Neural progenitor cell (in vitro differentiated cells): ENCODE results near the gene CCDC70. TPM values are rescaled to one million over a fixed set of nuclear protein-coding genes. Genes with fewer than 3 reads are reported as not detected.

Source experiments
- DNase-seq: peaks from one replicate; pipeline ENCODE4 v3.0.0-alpha.2; 2016; ENCODE audit warnings: low spot score
- H2AFZ ChIP-seq: fragments of 200-600 bp; sonication (generic); replicated peaks from 2 replicates; pipeline ENCODE4 v1.6.1; 2016; ENCODE audit warnings: antibody characterized with exemption
- H3F3A ChIP-seq: fragments of 200-600 bp; sonication (generic); 2 replicates; pipeline ENCODE4 v1.6.1; 2016; ENCODE audit warnings: antibody characterized with exemption, low read depth
- H3K27ac ChIP-seq: fragments of 200-600 bp; sonication (generic); 2 replicates; pipeline ENCODE4 v1.5.1; 2016; ENCODE audit warnings: mild to moderate bottlenecking
- H3K27me3 ChIP-seq: fragments of 200-600 bp; sonication (generic); 2 replicates; pipeline ENCODE4 v1.6.1; 2016; ENCODE audit warnings: mild to moderate bottlenecking, moderate library complexity
- H3K36me3 ChIP-seq: fragments of 200-600 bp; sonication (generic); 2 replicates; pipeline ENCODE4 v1.5.1; 2016
- H3K4me1 ChIP-seq: fragments of 200-600 bp; sonication (generic); 2 replicates; pipeline ENCODE4 v1.6.1; 2016; ENCODE audit warnings: mixed run types
- H3K4me2 ChIP-seq: fragments of 200-600 bp; sonication (generic); 2 replicates; pipeline ENCODE4 v1.6.1; 2016
- H3K4me3 ChIP-seq: fragments of 200-600 bp; sonication (generic); 2 replicates; pipeline ENCODE4 v1.5.1; 2016
- H3K79me2 ChIP-seq: fragments of 200-600 bp; sonication (generic); 2 replicates; pipeline ENCODE4 v1.6.1; 2016; ENCODE audit warnings: low read depth
- H3K9ac ChIP-seq: fragments of 200-600 bp; sonication (generic); 2 replicates; pipeline ENCODE4 v1.6.1; 2016
- H3K9me3 ChIP-seq: fragments of 200-600 bp; sonication (generic); 2 replicates; pipeline ENCODE4 v1.5.1; 2016; ENCODE audit warnings: low read depth
- H4K20me1 ChIP-seq: fragments of 200-600 bp; sonication (generic); 2 replicates; pipeline ENCODE4 v1.6.1; 2016; ENCODE audit warnings: low read depth
- H3K27ac Mint-ChIP-seq: 3 replicates; pipeline ENCODE4 v1.8.0; 2021; ENCODE audit warnings: mixed read lengths
- H3K27me3 Mint-ChIP-seq: 2 replicates; pipeline ENCODE4 v1.8.0; 2022; ENCODE audit warnings: low read depth, mild to moderate bottlenecking, inconsistent platforms, moderate library complexity, mixed read lengths; ENCODE audit not compliant: insufficient read depth
- H3K36me3 Mint-ChIP-seq: 3 replicates; pipeline ENCODE4 v1.8.0; 2021; ENCODE audit warnings: mixed read lengths
- H3K4me1 Mint-ChIP-seq: 3 replicates; pipeline ENCODE4 v1.8.0; 2021; ENCODE audit warnings: mixed read lengths
- H3K4me3 Mint-ChIP-seq: 3 replicates; pipeline ENCODE4 v1.8.0; 2021; ENCODE audit warnings: mild to moderate bottlenecking, moderate library complexity, mixed read lengths
- H3K9me3 Mint-ChIP-seq: 3 replicates; pipeline ENCODE4 v1.8.0; 2020; ENCODE audit warnings: mixed read lengths
- CTCF ChIP-seq: fragments of 200-600 bp; sonication (generic); IDR thresholded peaks from 2 replicates; pipeline ENCODE4 v1.5.1; 2017; ENCODE audit warnings: antibody characterized with exemption, mild to moderate bottlenecking
- EZH2 ChIP-seq: fragments of 200-600 bp; sonication (generic); IDR thresholded peaks from 2 replicates; pipeline ENCODE4 v1.6.1; 2017; ENCODE audit warnings: antibody characterized with exemption, mild to moderate bottlenecking, moderate library complexity
- EZH2phosphoT487 ChIP-seq: fragments of 200-600 bp; sonication (generic); IDR thresholded peaks from 2 replicates; pipeline ENCODE4 v1.6.1; 2017; ENCODE audit warnings: antibody characterized with exemption
- total RNA-seq: library from RNA; depleted of rRNA; stranded (reverse); fragments of >200 nt; gene quantifications from 2 replicates; pipeline ENCODE4 v1.2.3, GENCODE V29; 2015; ENCODE audit warnings: low replicate concordance

Gene CCDC70
- total RNA-seq, 1 donor from 2014 or later = not detected

GRCh38 chr13:51815848-51816247 lies 45.9 kb upstream of the CCDC70 start:
- H3K4me3 Mint-ChIP-seq = no peak overlapping the region
- peaks cover 2% of the 10 kb centered on the region for H3K9me3 Mint-ChIP-seq
- no peak for DNase-seq
- no peaks in the 10 kb centered on the region for H3K79me2 ChIP-seq
- peaks cover 23% of the 10 kb centered on the region for H3K4me1 Mint-ChIP-seq
- H3K9me3 ChIP-seq = no peaks in the 10 kb centered on the region
- peaks cover 2% of the 10 kb centered on the region for H3K27me3 Mint-ChIP-seq
- H3K36me3 ChIP-seq = no peaks in the 10 kb centered on the region
- no peak overlapping the region for H3K4me2 ChIP-seq
- H3K4me1 ChIP-seq = no peaks in the 10 kb centered on the region
- H4K20me1 ChIP-seq = no peaks in the 10 kb centered on the region
- no peak overlapping the region for H3K27ac ChIP-seq
- H2AFZ ChIP-seq = no peak overlapping the region
- H3K36me3 Mint-ChIP-seq = no peaks in the 10 kb centered on the region
- H3K4me3 ChIP-seq = no peak overlapping the region
- H3K27me3 ChIP-seq = no peaks in the 10 kb centered on the region
- H3F3A ChIP-seq = no peaks in the 10 kb centered on the region
- H3K27ac Mint-ChIP-seq = no peak overlapping the region
- TF ChIP-seq EZH2 = no peak
- TF ChIP-seq EZH2phosphoT487 = no peak
- no peak for TF ChIP-seq CTCF
- no peak overlapping the region for H3K9ac ChIP-seq

DNA sequence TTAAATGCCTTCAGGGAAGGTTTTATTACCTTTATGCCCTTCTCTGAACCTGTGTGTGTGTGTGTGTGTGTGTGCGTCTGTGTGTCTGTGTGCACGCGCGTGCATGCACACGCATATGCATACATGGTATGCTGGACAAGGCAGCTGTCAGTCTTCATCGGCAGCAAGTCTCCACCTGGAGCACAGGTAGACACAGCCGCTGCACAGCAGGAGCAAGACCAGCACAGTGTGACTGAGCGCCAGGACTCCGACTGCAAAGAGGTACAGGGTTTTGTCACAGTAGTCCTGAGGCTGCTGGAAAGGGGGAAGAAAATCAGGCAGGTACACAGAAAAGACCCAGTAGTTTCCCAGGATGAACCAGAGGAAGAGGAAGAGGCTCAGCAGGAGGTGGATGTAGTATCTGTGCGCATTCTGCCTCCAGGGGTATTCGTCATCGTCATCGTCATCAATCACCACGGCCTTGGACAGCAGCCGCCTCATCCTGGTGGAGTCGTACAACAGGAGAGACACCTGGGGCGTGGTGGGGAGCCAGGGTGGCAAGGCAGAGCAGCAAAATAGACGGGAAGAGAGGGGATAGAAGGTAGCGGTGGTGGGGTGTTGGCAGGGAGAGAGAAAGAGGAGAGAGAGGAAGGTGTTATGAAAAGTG lies 45.0 kb upstream of the CCDC70 start:
- H3K4me3 Mint-ChIP-seq = no peak overlapping the region
- H3K4me1 Mint-ChIP-seq = peaks cover 20% of the 10 kb centered on the region
- H3K27ac Mint-ChIP-seq = no peak overlapping the region

GRCh38 chr13:51817717-51818116 lies 44.1 kb upstream of the CCDC70 start:
- DNase-seq = no peak
- Mint-ChIP-seq H3K9me3 (peaks cover 2% of the 10 kb centered on the region), H3K27me3 (peaks cover 2% of the 10 kb centered on the region), H3K36me3 (no peaks in the 10 kb centered on the region), H3K4me1 (peaks cover 15% of the 10 kb centered on the region), H3K4me3 (no peak overlapping the region), H3K27ac (no peak overlapping the region)
- H3K27ac ChIP-seq = no peak overlapping the region
- TF ChIP-seq EZH2 (no peak), CTCF (no peak), EZH2phosphoT487 (no peak)
- H2AFZ ChIP-seq = no peak overlapping the region
- H3K36me3 ChIP-seq = no peaks in the 10 kb centered on the region
- H3K27me3 ChIP-seq = no peaks in the 10 kb centered on the region
- no peaks in the 10 kb centered on the region for H3K79me2 ChIP-seq
- no peaks in the 10 kb centered on the region for H3K9me3 ChIP-seq
- H3K4me2 ChIP-seq = no peak overlapping the region
- no peaks in the 10 kb centered on the region for H4K20me1 ChIP-seq
- H3K9ac ChIP-seq = no peak overlapping the region
- H3F3A ChIP-seq = no peaks in the 10 kb centered on the region
- no peak overlapping the region for H3K4me3 ChIP-seq
- H3K4me1 ChIP-seq = no peaks in the 10 kb centered on the region

More for the DNA sequence above, 45.0 kb upstream of the CCDC70 start:
- H3K27me3 ChIP-seq = no peaks in the 10 kb centered on the region
- H2AFZ ChIP-seq = no peak overlapping the region
- no peaks in the 10 kb centered on the region for H3K36me3 ChIP-seq
- Mint-ChIP-seq H3K9me3 (peaks cover 2% of the 10 kb centered on the region), H3K36me3 (no peaks in the 10 kb centered on the region), H3K27me3 (peaks cover 2% of the 10 kb centered on the region)
- H3K27ac ChIP-seq = no peak overlapping the region
- H4K20me1 ChIP-seq = no peaks in the 10 kb centered on the region
- no peaks in the 10 kb centered on the region for H3K4me1 ChIP-seq
- no peaks in the 10 kb centered on the region for H3K79me2 ChIP-seq
- no peak overlapping the region for H3K4me3 ChIP-seq
- H3K9me3 ChIP-seq = no peaks in the 10 kb centered on the region
- H3K9ac ChIP-seq = no peak overlapping the region
- no peak overlapping the region for H3K4me2 ChIP-seq
- no peak for DNase-seq
- no peak for TF ChIP-seq EZH2phosphoT487
- no peak for TF ChIP-seq EZH2
- TF ChIP-seq CTCF = no peak
- no peaks in the 10 kb centered on the region for H3F3A ChIP-seq
